Uterus (tissue), 2 donors: ENCODE results near the gene ZCCHC14.

ENCODE experiments used
- CTCF ChIP-seq, 4 experiments: fragments of 200-600 bp in 2 of 4; fragments of 450-650 bp in 2 of 4; sonication (generic) in 2 of 4; IDR thresholded peaks; one replicate each; pipeline ENCODE4 v1.5.1; 2016 to 2019; ENCODE audit warnings: antibody characterized with exemption in 4 of 4, mild to moderate bottlenecking in 2 of 4, moderate library complexity in 1 of 4
- POLR2A ChIP-seq, 2 donors: fragments of 450-650 bp; IDR thresholded peaks; one replicate each; pipeline ENCODE4 v1.6.1; 2016; ENCODE audit warnings: antibody characterized with exemption in 2 of 2, mild to moderate bottlenecking in 1 of 2, moderate library complexity in 1 of 2

DNA sequence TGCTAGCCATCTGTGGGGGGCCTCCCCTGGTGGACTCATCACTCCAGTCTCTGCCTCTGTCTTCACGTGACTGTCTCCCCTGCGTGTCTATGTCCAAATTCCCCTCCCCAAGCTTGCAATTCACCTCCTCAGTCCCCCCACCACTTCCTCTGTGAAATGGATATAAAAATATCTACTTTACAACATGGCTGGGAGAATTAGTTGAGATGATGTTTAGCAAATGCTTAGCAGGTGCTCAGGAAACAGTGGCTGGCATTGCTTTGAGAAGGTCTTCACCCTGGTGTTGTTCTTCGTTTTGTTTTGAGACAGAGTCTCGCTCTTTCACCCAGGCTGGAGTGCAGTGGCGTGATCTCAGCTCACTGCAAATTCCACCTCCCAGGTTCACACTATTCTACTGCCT is 8.3 kb upstream of the ZCCHC14 start:
- TF ChIP-seq CTCF (IDR thresholded peaks at IDR 0.05) (no peak), POLR2A (IDR thresholded peaks at IDR 0.05) (no peak)
